Muscle of back (tissue), 11 donors: ENCODE data around the gene OR51B2. TPM values are rescaled to one million over a fixed set of nuclear protein-coding genes. Genes with fewer than 3 reads are reported as not detected.
"Not testable (repeated sequence)": the region's sequence is repeated elsewhere in the genome, so short reads cannot be mapped to it uniquely, and the experiment has no call there.

ENCODE experiments used
- DNase-seq, 3 donors: peaks; one replicate each; pipeline versions ENCODE4 v3.0.0 to v3.0.0-alpha.2; 2013
- polyA plus RNA-seq, 10 donors: library from polyadenylated mRNA; unstranded; fragments of 120-200 nt; gene quantifications; one replicate each; pipeline ENCODE4 v1.2.1, GENCODE V29; 2013; ENCODE audit not compliant: insufficient read length in 10 of 10

Gene OR51B2
- polyA plus RNA-seq, 10 donors, result not detected

DNA sequence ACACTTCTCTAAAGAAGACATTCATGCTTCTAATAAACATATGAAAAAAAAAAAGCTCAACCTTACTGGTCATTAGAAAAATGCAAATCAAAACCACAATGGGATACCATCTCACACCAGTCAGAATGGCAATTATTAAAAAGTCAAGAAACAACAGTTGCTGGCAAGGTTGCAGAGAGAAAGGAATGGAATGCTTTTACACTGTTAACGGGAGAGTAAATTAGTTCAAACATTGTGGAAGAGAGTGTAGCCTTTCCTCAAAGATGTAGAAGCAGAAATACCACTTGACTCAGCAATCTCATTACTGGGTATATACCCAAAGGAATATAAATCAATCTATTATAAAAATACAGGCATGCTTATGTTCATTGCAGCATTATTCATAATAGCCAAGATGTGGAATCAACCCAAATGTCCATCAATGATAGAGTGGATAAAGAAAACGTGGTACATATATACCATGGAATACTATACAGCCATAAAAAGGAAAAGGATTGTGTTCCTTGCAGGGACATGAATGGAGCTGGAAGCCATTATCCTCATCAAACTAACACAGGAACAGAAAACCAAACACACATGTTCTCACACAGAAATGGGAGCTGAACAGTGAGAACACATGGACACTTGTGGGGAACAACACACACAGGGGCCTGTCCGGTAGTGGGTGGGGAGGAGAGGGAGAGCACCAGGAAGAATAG lies 10.6 kb downstream of the OR51B2 start:
- not testable (repeated sequence) for DNase-seq

DNA sequence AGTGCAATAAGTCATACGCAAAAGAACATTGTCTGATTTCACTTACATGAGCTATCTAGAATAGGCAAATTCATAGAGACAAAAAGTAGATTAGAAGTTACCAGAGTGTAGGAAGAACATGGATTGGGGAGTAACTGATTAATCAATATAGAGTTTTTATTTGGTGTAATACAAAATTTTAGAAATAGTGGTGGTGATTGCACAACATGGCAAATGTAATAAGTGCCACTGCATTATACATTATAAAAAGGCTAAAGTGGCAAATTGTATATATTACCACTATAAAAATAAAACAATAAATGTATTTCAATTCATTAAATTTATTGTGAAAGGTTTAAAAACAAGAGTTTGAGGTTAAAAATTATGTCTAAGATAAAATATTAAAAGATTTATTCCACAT lies 13.7 kb downstream of the OR51B2 start:
- no peak for DNase-seq

DNA sequence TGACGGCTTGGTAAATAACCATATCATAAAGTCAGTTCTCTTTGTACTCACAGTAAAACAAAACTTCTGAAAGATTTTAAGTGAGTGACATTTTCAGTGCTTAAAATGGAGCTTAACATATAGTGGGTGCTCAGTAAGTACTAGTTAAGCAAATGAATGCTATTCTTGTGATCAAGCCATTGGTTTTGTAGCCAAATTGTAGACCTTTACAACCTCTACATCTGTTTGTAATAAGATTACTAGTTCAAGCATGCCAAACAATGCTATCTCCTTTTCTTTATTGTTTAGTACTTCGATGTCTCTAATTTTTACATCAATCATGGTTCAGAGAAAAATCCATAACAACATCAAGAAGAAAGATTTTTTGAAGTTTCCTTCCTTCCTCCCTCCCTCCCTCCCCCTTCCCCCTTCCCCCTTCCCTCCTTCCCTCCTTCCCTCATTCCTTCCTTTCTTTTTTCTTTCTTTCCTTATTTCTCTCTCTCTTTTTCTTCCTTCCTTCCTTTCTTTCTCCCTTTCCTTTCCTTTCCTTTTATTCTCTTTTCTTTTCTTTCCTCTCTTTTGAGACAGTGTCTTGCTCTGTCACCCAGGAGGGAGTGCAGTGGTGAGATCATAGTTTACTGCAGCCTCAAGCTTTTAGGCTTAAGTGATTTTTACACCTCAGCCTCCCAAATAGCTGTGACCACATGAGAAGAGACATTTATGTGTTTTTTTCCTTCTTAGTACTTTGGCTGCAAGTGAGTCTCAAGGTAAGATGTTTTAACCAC lies 16.7 kb downstream of the OR51B2 start:
- no peak for DNase-seq

DNA sequence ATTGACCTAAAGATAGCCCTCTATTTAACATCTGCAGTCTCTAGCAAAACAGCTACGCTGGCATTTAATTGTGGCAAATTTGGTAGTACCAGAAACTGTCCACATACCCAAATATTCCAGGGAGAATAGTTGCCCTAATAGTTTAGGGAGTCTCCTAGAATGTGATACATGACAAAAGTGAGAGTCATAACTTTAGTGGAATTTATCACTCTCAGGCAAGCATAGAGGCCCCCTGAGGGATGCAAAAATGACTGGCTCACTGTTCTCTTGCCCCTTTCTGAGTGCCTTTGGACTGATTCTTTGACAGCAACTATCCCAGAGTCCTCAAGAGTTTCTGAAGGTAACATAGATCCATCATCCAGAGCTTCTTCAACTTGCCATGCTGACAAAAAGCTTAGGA lies 20.1 kb downstream of the OR51B2 start:
- DNase-seq, result no peak

DNA sequence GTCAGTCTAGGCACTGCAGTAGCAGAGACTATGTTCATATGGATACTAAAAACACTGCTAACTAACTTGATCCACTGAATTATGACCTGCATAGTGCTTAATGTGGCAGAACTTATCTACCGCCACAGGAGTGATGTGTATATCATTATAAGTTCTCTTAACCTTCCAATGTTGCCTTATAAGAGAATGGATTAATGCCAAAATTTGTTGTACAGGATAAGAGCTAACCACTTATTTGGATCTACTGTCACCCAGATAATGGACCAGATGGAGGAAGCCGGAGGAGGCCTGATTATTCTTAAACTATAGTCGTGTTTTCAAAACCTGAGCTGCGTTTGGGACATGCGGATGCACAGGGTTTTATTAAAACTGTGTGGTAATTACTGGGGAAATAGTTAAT lies 20.5 kb downstream of the OR51B2 start:
- DNase-seq, result no peak

DNA sequence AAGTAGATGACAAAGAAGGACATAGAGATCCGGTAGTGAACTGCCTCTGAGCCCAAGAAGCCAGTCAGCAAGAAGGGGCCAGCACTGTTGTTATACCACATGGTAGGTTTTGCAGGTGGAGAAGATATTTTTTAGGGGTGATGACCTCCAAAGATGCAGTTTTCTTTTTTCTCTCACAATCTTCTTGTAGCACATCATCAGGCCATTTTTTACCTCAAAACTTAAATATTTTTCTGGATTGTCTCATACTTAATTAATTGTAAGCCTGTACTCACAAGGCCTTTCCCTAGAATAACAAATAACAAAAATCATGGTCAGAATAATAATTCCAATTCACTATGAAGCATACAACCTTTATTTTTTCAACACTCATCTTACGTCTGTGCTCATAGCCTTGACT lies 22.3 kb downstream of the OR51B2 start, which contains the start of gene OR51B4:
TSS of gene OR51B4 (minus strand) at position 101 of the 400 bp plus-strand sequence. CDS start at position 101, 0 bp downstream.
- DNase-seq, result no peak

DNA sequence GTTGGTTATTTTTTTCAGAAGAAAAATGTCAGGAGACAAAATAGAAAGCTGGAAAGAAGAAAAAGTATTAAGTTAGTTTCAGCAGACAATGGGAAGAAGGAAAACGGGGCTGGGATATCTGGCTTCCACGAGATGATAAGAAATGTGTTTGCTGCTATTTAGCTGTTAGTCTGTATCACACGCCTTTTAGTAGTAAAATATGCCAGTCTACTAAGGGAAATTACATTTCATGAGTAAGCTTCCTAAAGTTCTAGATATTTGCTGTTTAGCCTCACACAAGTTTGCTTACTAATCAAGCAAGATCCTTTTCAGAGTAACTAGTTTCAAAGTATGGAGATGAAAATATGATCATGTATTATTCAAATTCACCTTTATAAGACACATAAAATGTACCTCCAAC lies 23.8 kb downstream of the OR51B2 start:
- DNase-seq, result no peak

DNA sequence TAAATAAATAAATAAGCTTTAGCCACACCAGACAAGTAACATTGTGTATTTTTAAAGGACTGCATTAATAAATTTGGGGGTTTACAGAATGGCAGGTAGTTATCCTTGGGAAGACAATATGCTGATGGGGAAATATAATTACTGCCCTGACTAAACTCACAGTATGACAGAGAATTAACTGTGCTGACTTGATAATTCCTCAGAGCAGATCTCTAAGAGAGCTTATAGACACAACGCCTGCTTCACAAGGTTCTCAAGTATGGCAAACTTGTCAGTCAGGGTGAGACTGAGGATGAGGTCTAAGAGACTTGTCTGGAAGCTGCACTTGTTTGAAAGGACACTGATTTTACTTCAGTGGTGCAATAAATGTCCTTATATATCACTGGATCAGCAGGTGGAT lies 25.6 kb downstream of the OR51B2 start:
- DNase-seq, result no peak

DNA sequence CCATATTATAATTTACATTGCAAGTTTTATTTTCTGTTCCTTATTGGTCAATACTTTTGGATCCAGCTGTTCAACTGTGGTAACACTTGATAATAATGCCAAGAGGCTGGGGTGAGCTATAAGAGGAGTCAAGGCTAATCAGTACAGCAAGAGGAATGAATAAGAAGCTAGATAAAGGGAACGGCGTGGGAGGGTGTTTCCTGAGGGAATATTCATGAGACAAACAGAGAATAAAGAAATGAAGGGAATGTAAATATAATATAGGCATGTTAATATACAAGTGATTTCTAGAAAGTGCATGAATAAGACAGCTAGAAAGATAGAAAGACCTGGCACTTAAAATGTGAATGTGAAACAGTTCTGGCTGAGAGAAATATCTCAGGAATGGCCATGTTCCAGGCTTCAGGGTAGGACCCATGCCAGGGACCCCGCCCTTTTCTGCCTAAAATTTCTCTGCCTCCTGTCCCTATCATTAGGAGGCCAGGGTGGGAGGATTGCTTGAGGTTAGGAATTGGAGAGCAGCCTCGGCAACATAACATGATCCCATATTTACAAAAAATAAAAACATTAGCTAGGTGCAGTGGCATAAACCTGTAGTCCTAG lies 26.3 kb downstream of the OR51B2 start:
- no peak for DNase-seq

DNA sequence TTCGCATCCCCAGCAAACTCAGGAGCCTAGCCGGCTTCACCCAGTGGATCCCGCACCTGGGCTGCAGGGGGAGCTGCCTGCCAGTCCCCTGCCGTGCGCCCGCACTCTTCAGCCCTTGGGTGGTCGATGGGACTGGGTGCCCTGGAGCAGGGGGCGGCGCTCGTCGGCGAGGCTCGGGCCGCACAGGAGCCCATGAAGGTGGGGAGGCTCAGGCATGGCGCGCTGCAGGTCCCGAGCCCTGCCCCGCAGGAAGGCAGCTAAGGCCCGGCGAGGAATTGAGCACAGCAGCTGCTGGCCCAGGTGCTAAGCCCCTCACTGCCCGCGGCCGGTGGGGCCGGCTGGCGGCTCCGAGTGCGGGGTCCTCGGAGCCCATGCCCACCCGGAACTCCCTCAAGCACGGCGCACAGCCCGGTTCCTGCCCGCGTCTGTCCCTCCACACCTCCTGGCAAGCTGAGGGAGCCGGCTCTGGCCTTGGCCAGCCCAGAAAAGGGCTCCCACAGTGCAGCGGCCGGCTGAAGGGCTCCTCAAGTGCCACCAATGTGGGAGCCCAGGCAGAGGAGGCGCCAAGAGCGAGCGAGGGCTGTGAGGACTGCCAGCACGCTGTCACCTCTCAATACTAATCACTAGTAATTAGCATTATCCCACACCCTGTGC lies 29.6 kb downstream of the OR51B2 start:
- not testable (repeated sequence) for DNase-seq

DNA sequence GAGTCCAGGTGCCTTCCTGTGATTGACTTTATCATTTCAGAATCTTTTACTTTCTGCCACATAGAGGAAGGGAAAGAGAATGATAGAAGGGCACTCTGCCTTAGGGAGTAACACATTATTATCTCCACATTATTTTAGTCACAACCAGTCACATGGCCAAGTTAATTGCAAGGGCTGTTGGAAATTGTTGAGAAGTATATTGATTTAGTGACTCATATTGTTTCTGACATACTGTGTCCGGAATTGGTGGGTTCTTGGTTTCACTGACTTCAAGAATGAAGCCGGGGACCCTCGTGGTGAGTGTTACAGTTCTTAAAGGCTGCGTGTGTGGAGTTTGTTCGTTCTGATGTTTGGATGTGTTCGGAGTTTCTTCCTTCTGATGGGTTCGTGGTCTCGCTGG lies 31.1 kb downstream of the OR51B2 start:
- no peak for DNase-seq

DNA sequence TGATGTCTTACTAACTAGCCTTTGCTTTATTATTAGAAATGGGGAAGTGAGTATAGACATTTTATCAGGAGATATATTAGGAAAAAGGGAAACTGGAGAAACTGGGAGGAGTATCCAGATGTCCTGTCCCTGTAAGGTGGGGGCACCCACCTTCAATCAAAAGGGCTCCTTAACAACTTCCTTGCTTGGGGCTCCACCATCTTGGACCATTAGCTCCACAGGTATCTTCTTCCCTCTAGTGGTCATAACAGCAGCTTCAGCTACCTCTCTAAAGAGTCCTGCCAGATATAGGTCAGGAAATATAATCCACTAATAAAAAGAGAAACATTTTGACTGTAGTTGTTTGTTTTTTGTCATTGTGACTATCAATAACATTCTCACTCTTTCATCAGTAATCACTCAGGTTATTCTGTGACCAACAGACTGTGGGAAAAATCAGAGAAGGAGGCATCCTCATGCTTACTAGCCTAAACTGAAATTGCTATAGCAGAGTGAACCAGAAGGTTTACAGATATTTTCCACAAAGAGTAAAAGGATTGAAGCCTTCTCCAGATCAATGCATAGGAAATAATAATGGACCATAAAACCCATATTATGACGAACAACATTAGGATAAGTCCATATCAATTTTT lies 32.8 kb downstream of the OR51B2 start:
- no peak for DNase-seq

DNA sequence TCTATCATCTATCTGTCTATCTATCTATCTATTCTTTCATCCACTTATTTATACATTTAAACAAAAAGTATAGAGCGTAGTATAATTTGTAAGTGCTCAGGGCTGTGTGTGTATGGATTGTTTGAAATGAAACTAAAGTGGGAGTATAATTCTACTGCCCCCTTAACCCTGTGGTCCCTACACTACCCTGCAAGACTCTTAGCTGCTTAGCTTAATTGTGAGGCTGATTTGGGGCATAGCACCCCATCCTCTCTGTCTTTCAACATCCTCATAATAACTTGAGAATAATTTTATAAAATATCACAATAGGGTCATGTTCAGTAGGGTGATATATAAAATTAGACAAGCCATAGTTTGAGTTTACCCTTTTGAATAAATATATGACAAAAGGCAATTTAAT lies 34.0 kb downstream of the OR51B2 start:
- DNase-seq, result no peak

DNA sequence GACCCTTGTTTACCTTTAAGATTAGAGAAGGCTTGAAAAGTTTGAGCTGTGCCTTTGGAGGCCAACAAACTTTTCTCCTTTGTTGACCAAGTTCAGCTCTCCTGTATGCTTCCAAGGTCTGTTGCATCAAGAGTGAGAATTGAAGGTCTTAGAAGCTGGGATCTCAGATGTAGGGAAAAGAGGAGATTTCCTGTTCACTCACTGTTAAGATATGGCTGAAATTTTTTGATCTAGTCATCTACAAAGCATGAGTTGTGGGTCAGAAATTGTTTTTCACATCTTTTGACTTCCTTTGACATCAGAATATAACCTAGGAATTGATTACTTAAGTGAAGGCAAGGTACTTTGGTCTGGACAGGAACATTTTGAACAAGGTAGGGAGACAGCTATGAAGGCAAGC lies 34.4 kb downstream of the OR51B2 start:
- DNase-seq, result no peak

DNA sequence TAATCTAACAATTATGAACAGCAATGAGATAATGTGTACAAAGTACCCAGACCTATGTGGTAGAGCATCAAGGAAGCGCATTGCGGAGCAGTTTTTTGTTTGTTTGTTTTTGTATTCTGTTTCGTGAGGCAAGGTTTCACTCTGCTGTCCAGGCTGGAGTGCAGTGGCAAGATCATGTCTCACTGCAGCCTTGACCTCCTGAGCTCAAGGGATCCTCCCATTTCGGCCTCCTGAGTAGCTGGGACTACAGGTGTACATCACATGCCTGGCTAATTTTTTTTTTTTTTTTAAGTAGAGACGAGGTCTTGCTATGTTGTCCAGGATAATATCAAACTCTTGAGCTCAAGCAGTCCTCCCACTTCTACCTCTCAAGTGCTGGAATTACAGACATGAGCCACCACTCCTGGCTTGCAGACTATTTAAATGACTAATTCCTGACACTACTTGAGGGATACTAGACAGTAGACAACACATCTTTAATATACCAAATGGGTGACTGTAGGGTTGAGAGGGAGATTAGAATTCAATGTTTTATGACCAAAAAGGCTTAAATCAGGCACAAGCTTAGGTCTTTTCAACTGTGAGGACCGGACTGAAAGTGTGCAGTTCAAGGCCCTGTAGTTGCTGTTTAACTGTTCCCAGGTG lies 35.1 kb downstream of the OR51B2 start:
- no peak for DNase-seq

DNA sequence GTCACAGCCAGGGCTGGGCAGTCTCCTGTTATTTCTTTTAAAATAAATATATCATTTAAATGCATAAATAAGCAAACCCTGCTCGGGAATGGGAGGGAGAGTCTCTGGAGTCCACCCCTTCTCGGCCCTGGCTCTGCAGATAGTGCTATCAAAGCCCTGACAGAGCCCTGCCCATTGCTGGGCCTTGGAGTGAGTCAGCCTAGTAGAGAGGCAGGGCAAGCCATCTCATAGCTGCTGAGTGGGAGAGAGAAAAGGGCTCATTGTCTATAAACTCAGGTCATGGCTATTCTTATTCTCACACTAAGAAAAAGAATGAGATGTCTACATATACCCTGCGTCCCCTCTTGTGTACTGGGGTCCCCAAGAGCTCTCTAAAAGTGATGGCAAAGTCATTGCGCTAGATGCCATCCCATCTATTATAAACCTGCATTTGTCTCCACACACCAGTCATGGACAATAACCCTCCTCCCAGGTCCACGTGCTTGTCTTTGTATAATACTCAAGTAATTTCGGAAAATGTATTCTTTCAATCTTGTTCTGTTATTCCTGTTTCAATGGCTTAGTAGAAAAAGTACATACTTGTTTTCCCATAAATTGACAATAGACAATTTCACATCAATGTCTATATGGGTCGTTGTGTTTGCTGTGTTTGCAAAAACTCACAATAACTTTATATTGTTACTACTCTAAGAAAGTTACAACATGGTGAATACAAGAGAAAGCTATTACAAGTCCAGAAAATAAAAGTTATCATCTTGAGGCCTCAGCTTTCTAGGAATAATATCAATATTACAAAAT lies 35.8 kb downstream of the OR51B2 start:
- no peak for DNase-seq

DNA sequence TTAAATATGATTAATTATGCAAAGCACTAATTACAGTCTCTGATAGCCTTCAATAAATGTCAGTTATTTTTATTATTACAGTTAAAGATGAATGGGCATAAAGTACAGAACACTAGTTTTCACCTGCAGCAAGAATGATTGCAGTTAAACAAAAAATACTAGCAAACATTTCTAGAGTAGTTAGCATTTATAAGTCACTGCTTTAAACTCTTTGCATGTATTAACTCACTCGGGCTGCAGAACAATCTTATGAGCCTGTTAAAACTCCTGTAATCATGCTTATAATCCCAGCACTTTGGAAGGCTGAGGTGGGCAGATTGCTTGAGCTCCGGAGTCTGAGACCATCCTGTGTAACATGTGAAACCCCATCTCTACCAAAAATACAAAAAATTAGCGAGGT lies 37.2 kb downstream of the OR51B2 start:
- DNase-seq, result no peak

DNA sequence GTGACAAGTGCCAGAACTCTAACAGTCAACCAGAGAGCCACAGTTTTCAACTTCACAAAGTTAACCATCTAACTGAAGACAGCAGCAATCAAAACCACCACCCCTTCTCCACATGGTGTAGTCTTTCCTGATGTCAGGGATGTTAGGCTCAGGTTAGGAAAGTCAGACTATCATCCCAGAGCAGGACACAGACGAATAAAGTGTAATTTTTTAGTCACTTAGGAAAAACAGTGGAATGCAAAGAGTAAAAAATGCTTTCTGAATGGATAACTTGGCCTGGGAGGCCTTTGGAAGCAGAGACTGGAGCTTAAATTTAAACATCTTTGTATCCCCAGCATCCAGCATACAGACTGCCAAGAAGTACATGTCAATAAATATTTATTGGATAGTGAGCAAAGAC lies 37.7 kb downstream of the OR51B2 start:
- DNase-seq, result peak in 1 of 3 donors; percentile 11

DNA sequence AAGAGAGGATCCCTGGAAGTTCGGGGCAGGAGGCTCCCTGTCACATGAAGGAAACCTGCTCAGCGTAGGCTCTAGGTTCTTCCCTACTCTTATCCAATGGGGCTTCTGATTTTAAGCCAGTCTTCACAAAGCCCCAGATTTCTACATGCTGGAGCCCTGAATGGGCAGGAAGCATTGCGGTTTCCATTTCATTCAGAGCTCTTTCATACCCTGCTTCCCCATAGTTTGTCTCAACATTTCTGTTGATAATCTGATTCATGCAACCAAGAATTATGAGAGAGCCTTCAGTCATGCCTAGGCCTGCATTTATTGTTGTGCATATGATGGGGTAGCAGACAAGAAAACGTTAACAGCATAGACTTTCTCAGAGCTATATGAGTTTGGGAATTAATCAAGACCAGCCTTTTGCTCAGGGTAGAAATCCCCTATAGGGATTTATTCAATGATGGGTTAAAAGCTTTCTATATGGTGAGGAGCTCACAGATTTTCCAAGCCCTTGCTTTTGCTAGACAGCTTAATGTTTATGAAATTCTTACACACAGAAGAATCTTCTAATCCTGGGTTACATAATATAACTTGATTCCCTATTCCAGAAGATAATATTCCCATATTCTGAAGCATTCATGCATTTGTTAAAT lies 38.3 kb downstream of the OR51B2 start:
- DNase-seq, result no peak

DNA sequence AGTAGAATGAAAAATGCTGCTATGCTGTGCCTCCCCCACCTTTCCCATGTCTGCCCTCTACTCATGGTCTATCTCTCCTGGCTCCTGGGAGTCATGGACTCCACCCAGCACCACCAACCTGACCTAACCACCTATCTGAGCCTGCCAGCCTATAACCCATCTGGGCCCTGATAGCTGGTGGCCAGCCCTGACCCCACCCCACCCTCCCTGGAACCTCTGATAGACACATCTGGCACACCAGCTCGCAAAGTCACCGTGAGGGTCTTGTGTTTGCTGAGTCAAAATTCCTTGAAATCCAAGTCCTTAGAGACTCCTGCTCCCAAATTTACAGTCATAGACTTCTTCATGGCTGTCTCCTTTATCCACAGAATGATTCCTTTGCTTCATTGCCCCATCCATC lies 39.5 kb downstream of the OR51B2 start:
- DNase-seq, result no peak
